NCI-H1105 (cell line): ENCODE measurements around the gene SUZ12.
"Not testable (repeated sequence)": the region's sequence is repeated elsewhere in the genome, so short reads cannot be mapped to it uniquely, and the experiment has no call there.

Experiments
- DNase-seq: peaks from one replicate; lab custom pipeline; 2025; lab: John Stamatoyannopoulos, UW

The SUZ12 gene

DNA sequence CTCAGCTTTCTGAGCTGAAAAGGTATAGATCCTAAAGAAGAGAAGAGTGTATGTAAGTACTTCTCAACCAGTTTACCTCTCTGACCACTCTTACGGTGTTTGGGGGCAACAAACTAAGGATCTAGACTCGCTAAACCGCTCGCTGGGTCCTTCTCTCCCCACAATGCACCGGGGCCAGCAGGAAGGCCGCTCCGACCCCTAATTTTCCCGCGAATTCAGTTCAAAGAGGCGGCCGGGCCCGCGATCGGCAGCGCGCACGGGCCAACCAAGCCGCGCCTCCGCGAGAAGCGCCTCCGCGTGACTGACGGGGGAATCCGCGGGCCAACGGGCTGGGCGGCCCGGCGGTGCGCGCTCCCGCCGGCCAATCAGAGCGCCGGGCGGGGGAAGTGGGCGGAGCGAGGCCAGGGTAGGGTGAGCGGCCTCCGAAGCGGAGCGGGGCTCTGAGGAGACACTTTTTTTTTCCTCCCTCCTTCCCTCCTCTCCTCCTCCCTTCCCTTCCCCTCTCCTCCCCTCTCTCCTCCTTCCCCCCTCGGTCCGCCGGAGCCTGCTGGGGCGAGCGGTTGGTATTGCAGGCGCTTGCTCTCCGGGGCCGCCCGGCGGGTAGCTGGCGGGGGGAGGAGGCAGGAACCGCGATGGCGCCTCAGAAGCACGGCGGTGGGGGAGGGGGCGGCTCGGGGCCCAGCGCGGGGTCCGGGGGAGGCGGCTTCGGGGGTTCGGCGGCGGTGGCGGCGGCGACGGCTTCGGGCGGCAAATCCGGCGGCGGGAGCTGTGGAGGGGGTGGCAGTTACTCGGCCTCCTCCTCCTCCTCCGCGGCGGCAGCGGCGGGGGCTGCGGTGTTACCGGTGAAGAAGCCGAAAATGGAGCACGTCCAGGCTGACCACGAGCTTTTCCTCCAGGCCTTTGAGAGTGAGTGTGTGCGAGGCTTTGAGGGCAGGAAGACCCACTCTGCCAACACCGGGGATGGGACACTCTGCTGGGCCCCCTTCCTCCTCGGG lies at the start of gene SUZ12:
Gene SUZ12 (plus strand): TSS at position 393 of the 995 bp plus-strand sequence. CDS start 240 bp downstream, at position 633.
- peak; percentile 89 for DNase-seq

DNA sequence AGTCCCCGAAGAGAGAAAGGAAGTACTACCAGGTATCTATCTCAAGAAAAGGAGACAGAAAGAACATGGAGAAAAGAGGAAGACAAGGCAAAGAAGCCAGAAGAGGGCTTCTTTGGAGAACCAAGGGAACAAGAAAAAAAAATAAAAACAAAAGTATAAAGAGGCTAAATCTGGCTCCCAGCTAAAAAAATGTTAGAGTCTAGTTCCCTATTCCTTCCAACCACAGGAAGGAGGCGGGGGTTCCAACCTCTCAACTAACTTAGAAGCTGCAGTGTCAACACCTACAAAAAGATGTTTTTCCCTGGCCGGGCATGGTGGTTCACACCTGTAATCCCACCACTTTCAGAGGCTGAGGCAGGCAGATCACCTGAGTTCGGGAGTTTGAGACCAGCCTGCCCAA lies 48.7 kb upstream of the SUZ12 start:
- DNase-seq: no peak

DNA sequence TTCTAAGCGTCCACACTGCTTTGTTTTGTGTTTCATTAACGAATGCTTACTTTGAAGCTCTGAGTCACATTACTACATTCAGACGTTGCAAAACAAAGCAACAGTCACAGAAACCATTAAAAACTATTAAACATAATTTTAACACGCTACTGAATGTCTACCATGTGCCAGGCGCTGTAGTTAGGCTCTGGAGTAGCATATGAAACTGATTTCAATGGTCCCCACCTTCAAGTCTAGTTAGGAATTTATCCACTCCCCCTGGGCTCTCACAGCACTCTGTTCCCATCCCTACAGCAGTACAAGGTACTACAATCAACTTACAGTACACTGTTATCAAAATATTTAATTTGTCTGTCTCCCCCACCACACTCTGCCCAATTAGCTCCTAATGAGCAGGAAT lies 35.9 kb upstream of the SUZ12 start:
- DNase-seq: no peak

DNA sequence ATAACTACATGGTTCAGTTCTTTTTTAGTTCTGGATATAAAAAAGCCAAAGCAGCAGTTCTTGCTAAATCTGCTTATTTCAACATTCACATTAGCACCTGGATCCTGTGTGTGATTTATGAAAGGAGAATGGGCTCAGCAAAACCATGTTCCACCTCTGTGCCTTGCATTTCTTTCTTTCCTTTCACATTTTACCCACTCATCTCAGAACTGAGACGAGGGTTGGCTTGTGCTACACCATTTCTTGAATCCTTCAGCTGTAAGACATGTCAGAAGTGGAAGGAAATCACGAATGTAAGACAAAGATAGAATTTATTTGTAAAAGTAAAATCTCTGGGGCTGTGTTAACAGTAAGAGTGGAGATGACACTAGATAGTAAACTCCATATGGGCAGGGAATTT lies 34.1 kb upstream of the SUZ12 start:
- no peak for DNase-seq

DNA sequence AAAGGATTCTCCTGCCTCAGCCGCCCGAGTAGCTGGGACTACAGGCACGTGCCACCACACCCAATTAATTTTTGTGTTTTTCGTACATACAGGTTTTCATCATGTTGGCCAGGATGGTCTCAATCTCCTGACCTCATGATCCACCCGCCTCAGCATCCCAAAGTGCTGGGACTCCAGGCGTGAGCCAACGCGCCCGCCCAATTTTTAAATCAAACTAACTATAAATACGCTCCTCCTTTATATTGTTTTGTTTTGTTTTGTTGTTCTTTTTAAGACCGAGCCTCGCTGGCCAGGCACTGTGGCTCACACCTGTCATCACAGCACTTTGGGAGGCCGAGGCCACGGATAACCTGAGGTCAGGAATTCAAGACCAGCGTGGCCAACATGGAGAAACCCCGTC lies 33.4 kb upstream of the SUZ12 start:
- no peak for DNase-seq

DNA sequence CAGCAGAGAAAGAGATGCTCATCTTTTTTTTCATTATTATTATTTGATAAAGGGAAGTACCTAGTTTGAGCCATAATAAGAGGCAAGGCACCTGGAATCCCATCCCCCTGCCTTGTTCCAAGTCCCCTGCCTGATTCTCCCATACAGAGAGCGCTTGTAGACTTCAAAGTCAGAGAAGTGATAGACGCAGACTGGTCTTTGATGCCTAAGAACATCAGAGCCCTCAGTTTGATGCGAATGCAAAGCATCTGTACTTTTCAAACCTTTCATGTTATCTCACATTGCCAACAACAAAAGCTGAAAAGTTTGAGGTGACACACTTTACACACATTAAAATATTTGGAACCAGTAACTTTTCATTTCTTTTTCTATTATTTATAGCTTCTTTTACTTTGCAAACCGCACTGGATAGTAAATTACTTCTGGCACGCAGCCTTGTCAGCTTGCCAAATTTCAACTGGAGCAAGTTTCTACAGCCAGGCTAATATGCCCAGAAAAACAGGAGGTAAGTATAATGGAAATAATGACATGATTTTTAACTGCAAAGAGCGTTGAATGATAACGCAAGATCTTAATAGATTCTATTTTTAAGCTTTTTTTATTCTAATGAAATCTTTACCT lies 29.4 kb upstream of the SUZ12 start:
- DNase-seq: peak; percentile 28

DNA sequence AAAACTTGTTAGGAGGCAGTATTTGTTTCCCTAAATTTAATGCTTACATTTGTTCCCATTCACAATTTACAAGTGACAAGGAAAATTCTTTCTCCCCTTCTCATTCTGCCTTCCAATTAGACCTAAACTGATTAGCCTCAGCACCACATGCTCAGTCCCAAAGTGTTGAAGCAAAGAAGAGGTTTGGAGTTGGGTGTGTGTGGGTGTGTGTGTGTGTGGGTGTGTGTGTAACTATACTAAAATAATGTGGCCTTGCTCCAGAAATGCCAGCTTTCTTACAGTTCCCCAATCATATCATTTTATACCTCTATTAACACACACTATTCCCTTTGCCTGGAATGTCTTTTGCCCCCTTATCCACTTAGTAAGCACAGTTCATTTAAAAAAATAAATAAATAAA lies 28.4 kb upstream of the SUZ12 start:
- no peak for DNase-seq

DNA sequence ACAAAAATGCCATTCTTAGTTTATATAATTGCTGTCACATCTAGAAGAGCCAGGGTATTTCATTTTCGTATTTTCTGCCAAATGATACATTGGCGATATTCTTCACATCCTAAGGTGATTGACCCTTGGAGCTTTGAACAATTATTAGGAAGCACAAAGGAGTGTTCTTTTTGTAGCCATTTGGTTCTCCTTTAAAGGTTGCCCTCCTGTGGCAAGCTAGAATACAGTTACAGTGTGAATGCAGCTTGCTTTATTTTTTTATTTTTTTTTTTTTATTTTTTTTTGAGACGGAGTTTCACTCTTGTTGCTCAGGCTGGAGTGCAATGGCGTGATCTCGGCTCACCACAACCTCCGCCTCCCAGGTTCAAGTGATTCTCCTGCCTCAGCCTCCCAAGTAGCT lies 24.1 kb upstream of the SUZ12 start:
- not testable (repeated sequence) for DNase-seq

DNA sequence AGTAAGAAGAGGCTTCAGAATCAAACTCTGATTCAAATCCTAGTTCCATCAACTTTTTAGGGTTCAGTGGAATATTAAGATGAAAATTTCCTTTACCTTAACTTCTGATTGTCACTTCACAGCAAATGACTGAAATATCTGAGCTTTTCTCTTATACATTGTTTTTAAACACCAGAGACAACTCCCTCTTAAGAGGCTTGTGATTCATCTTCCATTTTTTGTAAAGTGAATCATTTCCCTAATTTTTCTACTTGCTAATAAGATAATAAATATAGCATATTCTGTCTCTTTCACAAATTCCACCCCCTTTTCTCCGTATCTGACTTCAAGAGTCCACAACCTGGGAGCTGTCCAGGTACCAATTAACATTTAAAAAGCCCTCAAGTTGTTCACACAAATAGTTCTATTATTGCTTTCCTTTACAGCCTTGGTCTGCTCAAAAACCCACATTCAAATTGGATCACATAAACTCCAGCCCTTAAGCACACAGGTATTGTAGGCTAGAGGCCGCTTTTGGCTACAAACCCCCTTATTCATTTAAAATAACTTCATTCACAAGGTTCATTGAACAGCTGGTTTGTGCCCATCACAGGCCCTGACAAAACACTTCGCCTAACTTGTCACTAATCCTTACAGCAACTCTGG lies 21.2 kb upstream of the SUZ12 start:
- DNase-seq: no peak

DNA sequence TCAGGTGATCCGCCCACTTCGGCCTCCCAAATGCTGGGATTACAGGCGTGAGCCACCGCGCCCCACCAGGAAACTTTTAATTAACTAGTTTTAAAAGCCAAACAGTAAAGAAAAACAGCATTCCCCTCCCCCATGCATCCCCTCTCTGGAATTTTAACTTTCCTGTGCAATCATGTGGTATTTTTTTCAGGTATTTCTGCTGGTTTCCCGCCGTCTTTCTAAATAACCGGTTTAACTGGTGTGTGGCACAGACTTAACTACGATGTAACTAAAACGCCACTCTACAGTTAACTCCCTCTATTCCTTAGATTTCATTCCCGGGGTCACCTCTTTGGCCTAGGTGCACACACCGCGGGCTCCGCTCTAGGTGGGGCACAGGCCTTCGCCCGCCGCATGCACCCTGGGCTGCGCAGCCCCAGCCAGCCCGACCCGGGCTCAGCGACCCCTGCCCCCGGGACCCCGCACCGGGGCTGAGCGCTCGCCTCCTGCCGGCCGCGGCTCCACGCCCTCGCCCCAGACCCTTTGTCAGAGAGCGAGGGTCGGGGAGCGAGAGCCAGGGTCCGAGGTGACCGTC lies 20.2 kb upstream of the SUZ12 start:
- no peak for DNase-seq

DNA sequence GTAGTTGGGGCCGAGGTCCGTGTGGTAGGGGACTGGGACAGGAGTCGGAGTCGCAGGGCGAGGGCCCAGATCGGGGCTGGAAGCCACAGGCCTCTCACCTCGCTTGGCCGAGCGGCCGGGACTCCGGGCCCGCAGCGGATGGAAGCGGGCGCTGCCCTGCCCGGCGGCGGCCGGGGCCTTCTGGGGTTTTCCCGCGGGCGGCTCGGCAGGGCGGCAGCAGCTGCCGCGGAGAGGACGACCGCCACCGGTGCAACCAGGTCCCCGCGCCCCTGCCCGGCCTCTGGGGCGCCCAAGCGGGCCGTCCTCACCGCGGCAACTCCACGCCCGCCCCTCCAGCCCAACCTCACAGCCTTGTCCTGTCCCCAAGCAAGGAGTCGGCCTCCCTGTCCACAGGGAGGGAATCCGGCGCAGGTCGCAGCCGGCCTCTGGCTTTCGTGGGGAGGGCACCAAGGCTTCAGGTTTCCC lies 19.7 kb upstream of the SUZ12 start:
- no peak for DNase-seq

DNA sequence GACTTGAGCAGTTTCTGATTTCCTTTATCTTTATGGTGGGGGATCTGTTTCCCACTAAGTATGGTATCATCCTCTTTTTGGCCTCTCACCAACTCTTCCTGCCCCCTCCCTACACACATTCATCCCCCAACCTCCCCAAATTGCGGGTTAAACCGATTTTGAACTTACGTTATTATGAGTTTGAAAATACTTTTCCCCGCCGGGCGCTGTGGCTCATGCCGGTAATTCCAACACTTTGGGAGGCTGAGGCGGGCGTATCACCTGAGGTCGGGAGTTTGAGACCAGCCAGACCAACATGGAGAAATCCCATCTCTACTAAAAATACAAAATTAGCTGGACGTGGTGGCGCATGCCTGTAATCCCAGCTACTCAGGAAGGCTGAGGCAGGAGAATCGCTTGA lies 19.1 kb upstream of the SUZ12 start:
- DNase-seq: not testable (repeated sequence)

DNA sequence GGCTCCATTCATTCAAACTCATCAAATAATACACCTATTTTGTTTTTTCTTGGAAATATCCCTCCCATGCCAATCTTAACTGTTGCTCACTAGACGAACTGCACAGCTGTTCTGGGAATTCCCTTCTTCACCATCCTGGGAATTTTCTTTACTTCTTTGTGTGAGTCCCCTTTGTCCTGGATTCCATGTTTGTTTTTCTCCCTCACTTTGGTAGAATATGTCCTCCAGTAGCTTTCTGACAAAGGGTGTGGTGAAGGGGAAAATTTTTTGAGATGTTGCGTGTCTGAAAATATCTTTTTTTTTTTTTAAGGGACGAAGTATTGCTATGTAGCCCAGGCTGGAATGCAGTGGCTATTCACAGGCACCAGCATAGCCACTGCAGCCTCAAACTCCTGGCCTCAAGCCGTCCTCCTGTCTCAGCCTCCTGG lies 18.1 kb upstream of the SUZ12 start:
- no peak for DNase-seq

DNA sequence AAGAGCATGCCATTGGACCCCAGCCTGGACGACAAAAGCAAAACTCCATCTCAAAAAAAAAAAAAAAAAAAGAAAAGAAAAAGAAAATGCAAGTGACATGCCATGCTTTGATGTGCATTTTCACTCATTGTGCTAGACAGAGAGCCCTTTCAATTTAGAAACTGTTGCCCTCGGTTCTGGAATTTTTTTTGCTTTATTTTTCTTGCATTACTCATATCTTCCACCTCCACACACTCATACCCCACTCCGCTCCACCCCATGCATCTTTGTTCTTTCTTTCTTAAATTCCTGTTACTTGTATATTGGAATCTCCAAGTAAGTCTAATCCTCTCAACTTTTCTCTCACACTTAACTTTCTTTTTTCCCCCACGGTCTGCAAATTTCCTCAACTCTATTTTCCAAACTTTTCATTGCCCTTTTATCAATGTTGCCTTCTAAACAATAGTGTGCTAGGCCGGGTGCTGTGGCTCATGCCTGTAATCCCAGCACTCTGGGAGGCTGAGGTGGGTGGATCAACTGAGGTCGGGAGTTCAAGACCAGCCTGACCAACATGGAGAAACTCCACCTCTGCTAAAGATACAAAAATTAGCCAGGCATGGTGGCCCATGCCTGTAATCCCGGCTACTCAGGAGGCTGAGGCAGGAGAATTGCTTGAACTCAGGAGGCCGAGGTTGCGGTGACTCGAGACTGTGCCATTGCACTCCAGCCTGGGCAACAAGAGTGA lies 16.8 kb upstream of the SUZ12 start:
- DNase-seq: no peak

DNA sequence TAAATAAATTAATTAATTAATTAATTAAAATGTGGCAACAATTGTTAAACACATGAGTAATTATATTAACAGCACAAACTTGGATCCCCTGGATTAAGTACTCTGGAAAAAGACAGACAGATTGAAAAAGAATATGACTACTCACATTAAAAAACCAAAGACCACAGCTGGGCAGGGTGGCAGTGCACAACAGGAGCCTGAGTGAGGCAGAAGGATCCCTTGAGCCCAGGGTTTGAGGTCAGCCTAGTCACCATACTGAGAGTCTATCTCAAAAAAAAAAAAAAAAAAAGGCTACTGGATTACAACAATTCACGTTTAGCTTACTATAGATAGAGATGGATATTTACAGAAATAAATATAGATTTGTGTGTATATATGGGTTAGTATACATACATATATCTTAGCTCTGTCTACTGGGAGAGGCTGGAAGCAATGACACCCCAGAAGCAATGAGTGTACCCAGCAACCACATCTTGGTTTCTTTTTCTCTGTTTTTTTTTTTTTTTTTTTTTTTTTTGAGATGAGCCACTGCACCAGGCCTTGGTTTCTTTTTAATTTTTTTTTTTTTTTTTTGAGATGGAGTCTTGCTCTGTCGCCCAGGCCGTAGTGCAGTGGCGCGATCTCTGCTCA lies 10.6 kb upstream of the SUZ12 start:
- no peak for DNase-seq

DNA sequence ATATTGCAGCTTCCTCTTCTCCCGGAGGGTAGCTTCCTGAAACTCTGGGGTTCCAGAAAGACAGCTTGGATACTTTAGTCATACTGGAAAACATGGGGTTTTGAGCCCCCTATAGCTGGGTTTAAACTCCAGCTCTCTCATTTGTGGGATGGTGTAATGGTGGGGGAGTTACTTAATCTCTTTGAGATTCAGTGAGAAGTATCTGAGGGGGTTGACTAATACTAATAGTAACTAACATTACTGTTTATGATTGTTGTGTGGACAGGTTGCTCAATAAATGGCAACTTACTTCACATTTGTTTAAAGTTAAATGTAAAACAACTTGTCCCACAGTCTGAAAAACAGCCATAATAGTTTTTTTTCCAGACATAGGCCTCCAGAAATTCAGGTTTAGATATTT lies 5.1 kb upstream of the SUZ12 start:
- DNase-seq: no peak

DNA sequence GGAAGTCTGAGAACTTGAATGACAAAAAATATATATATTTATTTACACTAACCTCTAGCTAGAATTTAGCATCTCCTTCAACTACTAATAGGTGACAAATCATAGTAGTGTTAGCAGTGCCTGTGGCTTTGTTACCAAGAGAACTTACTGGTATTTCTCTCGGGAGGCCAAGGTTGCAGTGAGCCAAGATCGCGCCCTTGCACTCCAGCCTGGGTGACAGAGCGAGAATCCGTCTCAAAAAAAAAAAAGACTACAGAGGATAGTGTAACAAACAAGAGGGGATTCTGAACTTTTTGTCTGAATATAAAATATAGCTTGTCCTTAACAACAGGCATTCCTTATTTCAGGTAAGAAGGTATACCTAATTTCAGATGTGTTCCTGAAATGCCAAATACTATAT lies 1.3 kb upstream of the SUZ12 start:
- DNase-seq: no peak

DNA sequence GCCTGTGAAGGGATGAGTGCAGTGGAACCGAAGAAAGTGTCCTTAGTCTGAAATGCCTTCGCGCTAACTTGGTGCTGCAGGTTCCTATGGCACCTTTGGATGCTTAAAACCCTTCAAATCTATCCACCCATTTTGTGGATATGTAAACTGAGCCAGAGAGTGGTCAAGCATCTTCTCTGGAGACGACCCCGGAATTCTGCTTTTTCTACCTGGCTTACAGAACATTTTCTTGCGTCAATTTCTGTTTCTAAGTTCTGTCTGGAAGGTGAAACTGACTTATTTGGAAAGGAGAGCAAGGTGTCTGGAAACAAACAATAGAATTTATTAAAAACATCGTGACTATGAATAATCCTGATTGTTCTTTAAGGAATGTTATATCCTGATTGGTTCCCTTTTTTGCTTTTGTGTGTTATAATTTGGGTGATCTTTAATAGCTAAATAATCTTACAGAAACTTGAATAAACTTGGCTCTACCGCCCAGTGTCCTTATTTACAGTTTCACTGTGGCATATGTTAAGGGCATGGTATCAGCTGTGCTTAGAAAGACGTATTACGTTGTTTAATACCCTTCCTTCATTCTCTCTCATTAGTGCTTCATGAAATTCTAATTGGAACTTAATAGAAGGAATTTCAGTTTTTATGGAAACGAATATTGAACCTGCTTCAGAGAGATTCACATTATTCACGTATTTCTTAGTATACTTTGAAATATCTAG lies 1.3 kb downstream of the SUZ12 start:
- not testable (repeated sequence) for DNase-seq

DNA sequence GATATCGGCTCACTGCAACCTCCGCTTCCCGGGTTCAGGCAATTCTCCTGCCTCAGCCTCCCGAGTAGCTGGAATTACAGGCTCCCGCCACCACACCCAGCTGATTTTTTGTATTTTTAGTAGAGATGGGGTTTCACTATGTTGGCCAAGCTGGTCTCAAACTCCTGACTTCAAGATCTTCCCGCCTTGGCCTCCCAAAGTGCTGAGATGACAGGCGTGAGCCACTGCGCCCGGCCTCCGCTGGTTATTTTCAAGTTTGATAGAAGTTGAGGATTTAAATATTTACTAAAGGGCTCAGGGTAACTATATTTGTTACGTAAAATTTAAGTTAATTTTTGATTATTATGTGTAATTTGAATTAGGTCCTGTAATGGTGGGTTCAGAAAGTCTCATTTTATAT lies 5.1 kb downstream of the SUZ12 start:
- DNase-seq: not testable (repeated sequence)

DNA sequence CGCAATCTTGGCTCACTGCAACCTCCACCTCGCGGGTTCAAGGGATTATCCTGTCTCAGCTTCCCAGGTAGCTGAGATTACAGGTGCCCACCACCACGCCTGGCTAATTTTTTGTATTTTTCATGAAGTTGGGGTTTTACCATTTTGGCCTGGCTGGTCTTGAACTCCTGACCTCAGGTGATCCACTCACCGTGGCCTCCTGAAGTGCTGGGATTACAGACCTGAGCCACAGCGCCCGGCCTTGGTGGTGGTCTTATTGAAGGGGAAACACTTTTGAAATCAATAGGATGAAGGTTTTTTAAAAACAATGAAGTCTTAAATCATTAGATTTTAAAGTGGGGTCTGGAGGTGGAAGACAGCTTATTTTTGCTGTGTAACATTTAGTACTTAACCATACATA lies 5.6 kb downstream of the SUZ12 start:
- DNase-seq: not testable (repeated sequence)
